Esophagus squamous epithelium (tissue), 4 donors: ENCODE data around the gene CASK.

Experiments used
- CTCF ChIP-seq, 6 experiments: fragments of 450-650 bp in 4 of 6; fragments of 200-600 bp in 2 of 6; sonication (generic) in 2 of 6; IDR thresholded peaks; one replicate each; pipeline ENCODE4 v1.5.1; 2016 to 2019; ENCODE audit warnings: antibody characterized with exemption in 6 of 6, mild to moderate bottlenecking in 4 of 6, moderate library complexity in 4 of 6
- POLR2A ChIP-seq, 4 donors: fragments of 450-650 bp; IDR thresholded peaks; one replicate each; pipeline ENCODE4 v1.6.1; 2017; ENCODE audit warnings: antibody characterized with exemption in 4 of 4, mild to moderate bottlenecking in 4 of 4, moderate library complexity in 3 of 4

GRCh38 chrX:41779941-41780340 lies 143.4 kb downstream of the CASK start:
- TF ChIP-seq CTCF (IDR thresholded peaks at IDR 0.05) (no peak), POLR2A (IDR thresholded peaks at IDR 0.05) (no peak)
